SJSA1 (cell line): ENCODE data around the gene PREP. TPM values are rescaled to one million over a fixed set of nuclear protein-coding genes. Genes with fewer than 3 reads are reported as not detected.

ENCODE experiments used
- DNase-seq, 2 experiments: peaks; one replicate each; pipeline ENCODE4 v3.0.0-alpha.2; 2015 to 2020; ENCODE audit warnings: low spot score in 2 of 2, low read depth in 1 of 2
- H3K27ac ChIP-seq: fragments of 250-450 bp; sonication (Bioruptor Pico); 2 replicates; pipeline ENCODE4 v1.5.1; 2020; ENCODE audit warnings: mild to moderate bottlenecking, moderate library complexity
- H3K27me3 ChIP-seq: fragments of 250-450 bp; sonication (Bioruptor Pico); replicated peaks from 2 replicates; pipeline ENCODE4 v1.5.1; 2020; ENCODE audit warnings: mild to moderate bottlenecking, moderate library complexity
- H3K36me3 ChIP-seq: fragments of 250-450 bp; sonication (Bioruptor Pico); 2 replicates; pipeline ENCODE4 v1.5.1; 2020; ENCODE audit warnings: mild to moderate bottlenecking
- H3K4me1 ChIP-seq: fragments of 250-450 bp; sonication (Bioruptor Pico); replicated peaks from 2 replicates; pipeline ENCODE4 v1.6.1; 2021; ENCODE audit warnings: mild to moderate bottlenecking
- H3K4me3 ChIP-seq: fragments of 250-450 bp; sonication (Bioruptor Pico); 2 replicates; pipeline ENCODE4 v1.5.1; 2020; ENCODE audit warnings: mild to moderate bottlenecking
- H3K9me3 ChIP-seq: fragments of 250-450 bp; sonication (Bioruptor Pico); replicated peaks from 2 replicates; pipeline ENCODE4 v1.5.1; 2020; ENCODE audit warnings: mild to moderate bottlenecking
- total RNA-seq: library from RNA; depleted of rRNA; stranded (reverse); fragments of >200 nt; shearing (Covaris generic); gene quantifications from 2 replicates; pipeline ENCODE4 v1.2.3, GENCODE V29; 2014; rRNA removed

The PREP gene
- 14.8 and 17.1 TPM in 2 replicates for total RNA-seq

GRCh38 chr6:105402939-105403935 is at the start of gene PREP:
Gene PREP (minus strand): TSS chr6:105403082. CDS start chr6:105402891, 191 bp downstream.
- H3K9me3 ChIP-seq = no peaks in the 10 kb centered on the region
- H3K27ac ChIP-seq = peak within 1 kb of the TSS; percentile 43
- H3K36me3 ChIP-seq = peaks cover 4% of the 10 kb centered on the region
- H3K4me1 ChIP-seq = peaks cover 11% of the 10 kb centered on the region
- H3K4me3 ChIP-seq = peak within 1 kb of the TSS; percentile 91
- peak; percentile 81 to 82 for DNase-seq
- H3K27me3 ChIP-seq = no peaks in the 10 kb centered on the region

GRCh38 chr6:105452376-105452775 is 49.5 kb upstream of the PREP start:
- H3K27ac ChIP-seq = no peak overlapping the region
- H3K4me1 ChIP-seq = peaks cover 7% of the 10 kb centered on the region
- H3K4me3 ChIP-seq = no peak overlapping the region
- no peaks in the 10 kb centered on the region for H3K9me3 ChIP-seq
- no peaks in the 10 kb centered on the region for H3K27me3 ChIP-seq
- DNase-seq = no peak
- no peaks in the 10 kb centered on the region for H3K36me3 ChIP-seq

GRCh38 chr6:105449756-105450390 is 47.0 kb upstream of the PREP start:
- no peak for DNase-seq
- H3K4me1 ChIP-seq = peaks cover 7% of the 10 kb centered on the region
- H3K27me3 ChIP-seq = no peaks in the 10 kb centered on the region
- H3K4me3 ChIP-seq = no peak overlapping the region
- no peaks in the 10 kb centered on the region for H3K36me3 ChIP-seq
- no peaks in the 10 kb centered on the region for H3K9me3 ChIP-seq
- no peak overlapping the region for H3K27ac ChIP-seq

- no peaks in the 10 kb centered on the region for H3K9me3 ChIP-seq
- DNase-seq = no peak
- H3K27ac ChIP-seq = no peak overlapping the region
- H3K4me3 ChIP-seq = no peak overlapping the region
- no peaks in the 10 kb centered on the region for H3K36me3 ChIP-seq
- no peaks in the 10 kb centered on the region; the same call in 1 of the 2 replicates for H3K4me1 ChIP-seq
- no peaks in the 10 kb centered on the region for H3K27me3 ChIP-seq
These were observed 42.6 kb upstream of the PREP start for GRCh38 chr6:105445481-105445880.

GRCh38 chr6:105443941-105444340 is 41.1 kb upstream of the PREP start:
- no peak overlapping the region for H3K4me3 ChIP-seq
- no peak for DNase-seq
- H3K27me3 ChIP-seq = no peaks in the 10 kb centered on the region
- no peaks in the 10 kb centered on the region for H3K9me3 ChIP-seq
- no peaks in the 10 kb centered on the region; the same call in 1 of the 2 replicates for H3K4me1 ChIP-seq
- H3K36me3 ChIP-seq = no peaks in the 10 kb centered on the region
- H3K27ac ChIP-seq = no peak overlapping the region

GRCh38 chr6:105442369-105442768 is 39.5 kb upstream of the PREP start:
- Histone ChIP-seq H3K27me3 (no peaks in the 10 kb centered on the region), H3K4me3 (no peak overlapping the region), H3K27ac (no peak overlapping the region), H3K9me3 (no peaks in the 10 kb centered on the region), H3K36me3 (no peaks in the 10 kb centered on the region), H3K4me1 (no peaks in the 10 kb centered on the region; the same call in 1 of the 2 replicates)
- no peak for DNase-seq

GRCh38 chr6:105437236-105437635 is 34.4 kb upstream of the PREP start:
- no peak overlapping the region for H3K4me3 ChIP-seq
- H3K9me3 ChIP-seq = no peaks in the 10 kb centered on the region
- no peaks in the 10 kb centered on the region for H3K27me3 ChIP-seq
- no peaks in the 10 kb centered on the region for H3K36me3 ChIP-seq
- no peak overlapping the region for H3K27ac ChIP-seq
- no peak for DNase-seq
- peaks cover 17% of the 10 kb centered on the region for H3K4me1 ChIP-seq

- no peak overlapping the region for H3K4me3 ChIP-seq
- no peaks in the 10 kb centered on the region for H3K27me3 ChIP-seq
- DNase-seq = no peak
- no peaks in the 10 kb centered on the region for H3K36me3 ChIP-seq
- peak overlapping the region; percentile 79 for H3K27ac ChIP-seq
- H3K9me3 ChIP-seq = no peaks in the 10 kb centered on the region
- H3K4me1 ChIP-seq = peaks cover 31% of the 10 kb centered on the region
These were observed 30.8 kb upstream of the PREP start for GRCh38 chr6:105433723-105434122.

GRCh38 chr6:105432797-105433196 is 29.9 kb upstream of the PREP start:
- Histone ChIP-seq H3K36me3 (no peaks in the 10 kb centered on the region), H3K4me3 (no peak overlapping the region), H3K27ac (peak overlapping the region; percentile 79), H3K27me3 (no peaks in the 10 kb centered on the region), H3K9me3 (no peaks in the 10 kb centered on the region), H3K4me1 (peaks cover 40% of the 10 kb centered on the region)
- DNase-seq = peak; percentile 75 to 87

- Histone ChIP-seq H3K4me3 (no peak overlapping the region), H3K9me3 (no peaks in the 10 kb centered on the region), H3K27me3 (no peaks in the 10 kb centered on the region), H3K27ac (peak overlapping the region; percentile 17; the same call in 1 of the 2 replicates), H3K36me3 (no peaks in the 10 kb centered on the region), H3K4me1 (peaks cover 43% of the 10 kb centered on the region)
- DNase-seq = peak in 1 of 2 experiments; percentile 53
These were observed 28.3 kb upstream of the PREP start for GRCh38 chr6:105431226-105431625.

GRCh38 chr6:105430685-105431084 is 27.8 kb upstream of the PREP start:
- DNase-seq = no peak
- peaks cover 43% of the 10 kb centered on the region for H3K4me1 ChIP-seq

GRCh38 chr6:105429676-105430075 is 26.8 kb upstream of the PREP start:
- no peak overlapping the region for H3K27ac ChIP-seq
- H3K36me3 ChIP-seq = no peaks in the 10 kb centered on the region
- no peaks in the 10 kb centered on the region for H3K27me3 ChIP-seq
- H3K4me3 ChIP-seq = no peak overlapping the region
- H3K4me1 ChIP-seq = peaks cover 43% of the 10 kb centered on the region
- no peak for DNase-seq
- H3K9me3 ChIP-seq = no peaks in the 10 kb centered on the region

More at GRCh38 chr6:105430685-105431084, 27.8 kb upstream of the PREP start:
- Histone ChIP-seq H3K27ac (no peak overlapping the region), H3K9me3 (no peaks in the 10 kb centered on the region), H3K27me3 (no peaks in the 10 kb centered on the region), H3K4me3 (no peak overlapping the region), H3K36me3 (no peaks in the 10 kb centered on the region)

- H3K27ac ChIP-seq = peak overlapping the region; percentile 74
- no peak overlapping the region for H3K4me3 ChIP-seq
These were observed 25.6 kb upstream of the PREP start for GRCh38 chr6:105428342-105428957.

More at GRCh38 chr6:105428342-105428957, 25.6 kb upstream of the PREP start:
- Histone ChIP-seq H3K9me3 (no peaks in the 10 kb centered on the region), H3K4me1 (peaks cover 36% of the 10 kb centered on the region), H3K36me3 (no peaks in the 10 kb centered on the region), H3K27me3 (no peaks in the 10 kb centered on the region)
- DNase-seq = peak; percentile 63 to 84
